HG03354 (cell line): ENCODE data around the gene BUD31.

ENCODE experiments used
- ATAC-seq: cut with Tn5 transposase; IDR thresholded peaks from one replicate; pipeline ENCODE4 v1.9.1; 2021; ENCODE audit warnings: mild to moderate bottlenecking; ENCODE audit not compliant: unreplicated experiment, poor library complexity, severe bottlenecking

BUD31 gene

DNA sequence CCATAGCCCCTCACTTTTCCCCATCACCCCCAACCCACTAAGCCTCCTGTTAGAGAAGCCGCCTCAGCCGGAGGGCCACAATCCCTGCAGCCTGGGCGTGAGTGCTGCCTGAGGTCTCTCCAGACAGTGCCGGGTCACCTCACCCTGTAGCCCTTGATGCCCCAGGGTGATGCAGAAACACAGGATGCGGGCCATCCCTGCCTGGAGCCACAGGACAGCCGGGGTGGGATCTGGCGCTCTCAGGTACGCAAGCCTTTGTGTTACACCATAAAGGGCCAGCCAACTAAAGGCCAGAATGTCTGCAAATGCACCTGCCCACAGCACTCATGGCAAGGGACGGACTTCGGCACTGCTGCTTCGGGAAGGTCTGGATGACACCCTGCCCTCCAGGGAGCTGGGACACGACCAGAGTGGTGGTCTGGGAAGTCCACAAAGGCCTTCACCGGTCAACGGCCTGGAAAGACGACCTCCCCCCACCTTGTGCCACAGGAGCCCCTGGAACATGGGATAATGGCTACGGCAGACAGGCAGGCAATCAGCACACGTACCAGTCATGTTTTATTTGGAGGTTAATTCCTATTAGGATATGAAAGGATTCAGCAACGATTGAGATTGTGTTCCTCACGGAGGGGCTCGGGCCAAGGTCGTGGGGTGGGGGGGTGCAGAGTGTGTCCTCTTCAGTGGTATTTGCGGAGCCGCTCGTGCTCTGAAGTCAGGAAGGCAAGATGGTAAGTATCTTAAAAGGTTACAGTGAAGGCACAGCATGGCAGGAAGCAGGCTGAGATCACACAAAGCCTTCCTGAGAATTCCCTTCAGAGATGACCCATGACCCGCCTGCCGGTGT lies 49.1 kb downstream of the BUD31 start:
- ATAC-seq: no peak

GRCh38 chr7:99459087-99459486 lies 50.3 kb downstream of the BUD31 start:
- no peak for ATAC-seq

DNA sequence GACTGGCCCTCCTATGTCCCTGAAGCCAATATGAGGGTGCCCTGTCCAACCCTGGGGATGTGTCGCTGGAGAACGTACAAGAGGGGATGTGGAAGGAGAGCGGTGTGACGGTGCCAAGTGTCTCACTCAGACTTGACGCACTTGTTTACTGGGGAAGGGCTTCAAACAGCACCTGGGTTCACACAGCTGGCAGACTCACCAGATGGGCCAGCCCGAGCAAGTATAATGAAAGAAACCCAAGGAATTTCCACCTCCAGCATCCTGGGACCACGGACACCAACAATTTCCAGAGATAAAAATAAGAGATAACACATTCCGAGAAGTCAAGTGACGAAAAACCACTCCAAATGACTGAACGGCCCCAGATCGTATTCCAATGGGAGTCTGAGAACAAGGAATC lies 51.9 kb downstream of the BUD31 start:
- ATAC-seq: no peak

GRCh38 chr7:99461221-99461620 lies 52.5 kb downstream of the BUD31 start:
- ATAC-seq: no peak

DNA sequence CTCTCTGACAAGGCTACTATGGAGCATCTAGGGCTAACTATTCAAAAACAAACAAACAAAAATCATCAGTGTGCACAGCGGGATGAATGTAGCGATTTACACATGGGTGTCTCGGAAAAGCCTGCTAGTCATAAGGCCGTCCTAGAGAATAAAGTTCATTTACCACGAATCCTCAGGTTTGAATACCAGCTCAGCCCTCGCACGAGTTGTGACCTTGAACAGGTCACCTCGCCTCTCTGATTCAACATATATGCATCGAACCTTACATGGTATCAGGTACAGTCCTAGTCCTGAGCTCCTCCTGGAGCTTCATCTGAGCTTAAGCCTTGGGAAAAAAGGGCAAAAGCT lies 56.6 kb downstream of the BUD31 start:
- ATAC-seq: no peak

DNA sequence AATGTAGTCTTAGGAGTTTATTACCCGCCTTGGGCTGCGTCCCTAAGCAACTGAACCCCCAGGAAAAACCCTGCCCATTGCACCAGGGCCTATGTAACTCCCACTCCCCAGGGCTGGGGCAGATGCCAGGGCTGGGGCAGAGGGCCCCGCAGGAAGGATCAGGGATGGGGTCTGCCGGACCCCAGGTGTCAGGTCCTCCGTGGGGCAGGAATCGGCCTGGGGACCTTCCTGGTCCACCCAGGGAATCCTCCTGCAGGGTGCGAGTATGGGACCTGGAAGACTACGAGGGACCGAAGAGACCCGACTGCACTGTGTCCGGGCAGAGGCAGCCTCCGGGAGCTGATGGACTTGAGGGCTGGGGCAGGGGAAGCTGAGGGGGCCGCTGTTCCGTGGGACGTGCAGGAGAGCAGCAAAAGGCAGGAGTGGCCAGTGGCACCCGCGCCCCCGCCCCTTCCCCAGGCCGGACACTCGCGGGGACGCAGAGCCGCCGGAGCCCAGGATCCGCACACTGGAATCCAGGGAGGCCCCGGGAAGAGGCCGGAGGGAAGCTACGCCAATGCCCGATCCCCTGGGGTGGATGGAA lies 59.7 kb downstream of the BUD31 start:
- ATAC-seq: no peak
